ENCODE results near the gene PDZD2.

- TF ChIP-seq POLR2A (IDR thresholded peaks at IDR 0.05) = no peak
- TF ChIP-seq POLR2AphosphoS5 (IDR thresholded peaks at IDR 0.05) = no peak
- no peak for TF ChIP-seq CTCF (IDR thresholded peaks at IDR 0.05)
These were observed 21.1 kb upstream of the PDZD2 start for GRCh38 chr5:31617867-31618266.

Measured in suprapubic skin (tissue), 4 donors.